Kidney (tissue), 14 donors: ENCODE measurements around the gene WLS. TPM values are rescaled to one million over a fixed set of nuclear protein-coding genes. Genes with fewer than 3 reads are reported as not detected.

Source experiments
- DNase-seq, 5 donors: peaks; one replicate each; pipeline ENCODE4 v3.0.0-alpha.2; 2013 to 2020
- FAIRE-seq: peaks from 2 replicates; lab custom pipeline; 2012; peaks lifted over from hg19 to GRCh38; lab: Jason Lieb, UNC
- H3K27ac ChIP-seq, 2 donors: one replicate each; pipeline ENCODE4 v1.7.0; 2013; ENCODE audit warnings: low read depth in 2 of 2, low read length in 2 of 2, inconsistent platforms in 1 of 2
- H3K27me3 ChIP-seq: one replicate; pipeline ENCODE4 v1.7.1; 2013; ENCODE audit warnings: low read length, inconsistent platforms; ENCODE audit not compliant: control insufficient read depth, insufficient read depth
- H3K36me3 ChIP-seq, 3 donors: one replicate each; pipeline versions ENCODE4 v1.7.0 to v1.7.1; 2013; ENCODE audit warnings: low read length in 3 of 3, control low read depth in 1 of 3, inconsistent platforms in 1 of 3; ENCODE audit not compliant: insufficient read depth in 3 of 3, control insufficient read depth in 2 of 3
- H3K4me1 ChIP-seq, 3 donors: one replicate each; pipeline versions ENCODE4 v1.7.0 to v1.7.1; 2013; ENCODE audit warnings: low read length in 3 of 3, inconsistent platforms in 1 of 3, low read depth in 1 of 3; ENCODE audit not compliant: control insufficient read depth in 2 of 3, insufficient read depth in 2 of 3
- H3K4me3 ChIP-seq, 3 donors: one replicate each; pipeline versions ENCODE4 v1.7.0 to v1.8.1; 2013; ENCODE audit warnings: low read length in 3 of 3, control low read depth in 1 of 3, inconsistent platforms in 1 of 3
- H3K9ac ChIP-seq, 3 donors: one replicate each; pipeline versions ENCODE4 v1.7.0 to v1.7.1; 2013; ENCODE audit warnings: low read length in 3 of 3, control low read depth in 1 of 3, inconsistent platforms in 1 of 3
- H3K9me3 ChIP-seq, 3 donors: one replicate each; pipeline versions ENCODE4 v1.7.0 to v1.7.1; 2013; ENCODE audit warnings: low read length in 3 of 3, control low read depth in 1 of 3, inconsistent platforms in 1 of 3; ENCODE audit not compliant: control insufficient read depth in 2 of 3, insufficient read depth in 1 of 3
- intact Hi-C: fragments of 100-400 bp; cut with DNase I; formaldehyde crosslinking; loops from one replicate; pipeline ENCODE4 v1.11.1; 2022
- polyA plus RNA-seq: library from polyadenylated mRNA; stranded (reverse); fragments of 350-450 nt; fragmentation: Illumina TruSeq; extraction: RNeasy Lipid Tissue Mini Kit (QIAGEN cat#74804); gene quantifications from one replicate; pipeline ENCODE4 v1.2.3, GENCODE V29; 2014; ENCODE audit warnings: low read depth, low replicate concordance; ENCODE audit not compliant: insufficient read depth
- total RNA-seq: library from RNA; stranded (reverse); fragmentation: NEBNext Ultra II Directional; extraction: Animal tissue kit (Norgen Biotek cat#: 25700); gene quantifications from one replicate; pipeline ENCODE4 v1.2.1, GENCODE V29; 2021
- TF ChIP-seq, protein P1 (sequence below): IDR thresholded peaks from 3 replicates; pipeline ENCODE4 v1.5.1; 2012; ENCODE audit warnings: mild to moderate bottlenecking, moderate library complexity, borderline replicate concordance; ENCODE audit not compliant: insufficient read depth; ENCODE audit errors: extremely low read depth
- donor health status: control.
- donor health status: control.
- donor health status: control.
- donor health status: control.
- donor health status: control.
- donor health status: DM: yes; HTN: yes; CAD: no.
- donor health status: Normal renal cell carcinoma (clear cell type).

Gene WLS
- total and polyA plus RNA-seq, 2 donors from 2014 or later, result 92.3 to 147 TPM

DNA sequence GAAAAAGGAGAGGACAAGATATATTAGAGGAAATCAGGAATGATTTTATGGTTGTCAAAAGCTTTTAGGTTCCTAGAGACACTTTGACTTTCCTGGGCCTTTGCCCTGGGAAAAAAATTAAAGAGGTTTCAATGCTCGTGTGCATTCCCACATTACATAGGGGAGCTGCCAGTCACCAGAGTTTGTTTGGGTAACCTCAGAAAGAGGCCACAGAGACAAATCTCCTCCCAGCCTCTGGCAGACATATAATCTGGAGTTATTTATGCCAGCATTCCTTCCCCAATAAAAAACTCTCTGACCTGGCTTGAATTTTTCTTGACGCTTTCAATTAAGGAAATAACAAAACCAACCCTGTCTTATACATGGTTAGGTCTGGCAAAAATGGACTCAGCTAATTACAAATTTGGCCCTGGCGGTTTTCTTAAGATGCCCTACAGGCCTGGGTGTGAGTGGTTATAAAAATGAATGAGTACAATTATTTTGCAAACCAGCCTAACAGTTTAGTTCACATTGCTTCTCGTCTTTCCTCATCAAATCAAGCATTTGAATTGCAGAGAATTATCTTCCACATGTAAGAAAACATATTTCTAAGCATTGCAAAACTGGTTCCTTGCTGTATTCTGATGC lies 63.7 kb downstream of the WLS start:
- intact Hi-C loops, result no loop called here
- Histone ChIP-seq H3K4me3 (no peak overlapping the region), H3K27me3 (no peaks in the 10 kb centered on the region), H3K4me1 (peaks cover 0 to 24% (median 10%) of the 10 kb centered on the region in 3 donors), H3K36me3 (no peaks in the 10 kb centered on the region), H3K27ac (no peak overlapping the region), H3K9ac (no peak overlapping the region), H3K9me3 (no peaks in the 10 kb centered on the region)
- TF ChIP-seq, protein P1, sequence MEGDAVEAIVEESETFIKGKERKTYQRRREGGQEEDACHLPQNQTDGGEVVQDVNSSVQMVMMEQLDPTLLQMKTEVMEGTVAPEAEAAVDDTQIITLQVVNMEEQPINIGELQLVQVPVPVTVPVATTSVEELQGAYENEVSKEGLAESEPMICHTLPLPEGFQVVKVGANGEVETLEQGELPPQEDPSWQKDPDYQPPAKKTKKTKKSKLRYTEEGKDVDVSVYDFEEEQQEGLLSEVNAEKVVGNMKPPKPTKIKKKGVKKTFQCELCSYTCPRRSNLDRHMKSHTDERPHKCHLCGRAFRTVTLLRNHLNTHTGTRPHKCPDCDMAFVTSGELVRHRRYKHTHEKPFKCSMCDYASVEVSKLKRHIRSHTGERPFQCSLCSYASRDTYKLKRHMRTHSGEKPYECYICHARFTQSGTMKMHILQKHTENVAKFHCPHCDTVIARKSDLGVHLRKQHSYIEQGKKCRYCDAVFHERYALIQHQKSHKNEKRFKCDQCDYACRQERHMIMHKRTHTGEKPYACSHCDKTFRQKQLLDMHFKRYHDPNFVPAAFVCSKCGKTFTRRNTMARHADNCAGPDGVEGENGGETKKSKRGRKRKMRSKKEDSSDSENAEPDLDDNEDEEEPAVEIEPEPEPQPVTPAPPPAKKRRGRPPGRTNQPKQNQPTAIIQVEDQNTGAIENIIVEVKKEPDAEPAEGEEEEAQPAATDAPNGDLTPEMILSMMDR, result no peak
- FAIRE-seq (no peak), DNase-seq (peak in 2 of 5 donors; percentile 18 to 43)

DNA sequence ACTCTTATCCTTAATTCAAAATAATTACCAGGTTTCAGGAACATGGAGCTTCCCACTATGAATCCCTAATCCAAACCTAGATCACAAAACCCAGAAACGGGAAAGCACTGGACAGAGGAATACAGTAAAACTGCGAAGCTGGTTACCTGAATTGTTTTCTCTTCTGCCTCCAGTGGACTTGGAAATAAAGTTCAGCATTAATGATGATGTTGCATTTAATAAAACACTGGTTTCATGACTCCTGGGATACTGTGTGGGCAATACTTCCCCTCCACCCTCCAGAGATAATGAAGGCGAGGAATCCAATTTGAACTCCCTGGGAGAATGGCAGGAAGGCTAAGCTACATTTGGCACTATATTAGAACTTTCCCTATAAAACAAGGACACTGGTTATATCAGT lies 65.1 kb downstream of the WLS start:
- TF ChIP-seq, protein P1, result no peak
- FAIRE-seq (no peak), DNase-seq (no peak)
- Histone ChIP-seq H3K4me3 (no peak overlapping the region), H3K9me3 (no peaks in the 10 kb centered on the region), H3K9ac (no peak overlapping the region), H3K4me1 (peaks cover 0 to 21% (median 6%) of the 10 kb centered on the region in 3 donors), H3K36me3 (no peaks in the 10 kb centered on the region), H3K27me3 (no peaks in the 10 kb centered on the region), H3K27ac (peak overlapping the region in 1 of 2 donors; percentile 14)
- intact Hi-C loops, result no loop called here

DNA sequence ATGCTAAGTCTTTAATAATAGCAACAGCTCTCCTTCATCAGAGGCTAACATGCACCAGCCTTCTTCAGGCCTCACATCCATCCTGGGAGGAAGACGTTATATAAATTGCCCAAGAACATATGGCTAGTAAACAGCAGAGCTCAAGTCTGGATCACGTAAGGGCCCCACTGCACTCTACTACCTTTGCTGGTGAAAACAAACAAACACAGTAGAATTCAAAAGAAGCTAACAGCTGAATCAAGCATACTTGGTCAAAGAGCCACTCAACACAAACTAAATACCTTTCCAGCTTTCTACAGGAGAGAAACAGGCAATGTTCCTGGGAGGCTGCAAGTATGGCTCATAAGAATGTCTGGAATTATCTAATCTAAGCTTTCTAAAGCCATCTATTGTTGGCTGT lies 66.0 kb downstream of the WLS start:
- Histone ChIP-seq H3K27ac (no peak overlapping the region), H3K36me3 (peaks cover 0 to 2% (median 0%) of the 10 kb centered on the region in 3 donors), H3K9ac (no peak overlapping the region), H3K4me3 (no peak overlapping the region), H3K9me3 (no peaks in the 10 kb centered on the region), H3K27me3 (no peaks in the 10 kb centered on the region), H3K4me1 (peaks cover 0 to 21% (median 6%) of the 10 kb centered on the region in 3 donors)
- TF ChIP-seq, protein P1, result no peak
- DNase-seq, result no peak
- no peak for FAIRE-seq
- intact Hi-C loops, result no loop called here

DNA sequence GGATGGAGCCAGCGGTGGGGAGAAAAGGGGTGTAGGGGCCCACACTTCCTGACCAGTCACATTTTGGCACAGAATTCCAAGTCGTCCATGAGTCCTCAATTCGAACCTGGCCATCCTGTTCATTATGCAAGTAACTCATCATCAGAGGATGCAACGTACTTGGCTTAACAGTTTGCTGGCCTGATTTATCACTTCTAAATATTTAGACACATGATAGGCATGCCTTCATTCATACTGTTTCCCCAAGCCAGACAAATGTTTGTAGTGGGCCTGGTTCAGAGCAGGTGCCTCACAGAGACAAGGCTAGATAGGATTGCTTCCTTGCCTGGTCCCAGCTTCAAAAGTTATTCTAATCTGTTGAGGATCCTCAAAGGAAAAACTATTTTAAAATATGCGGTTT lies 66.7 kb downstream of the WLS start:
- DNase-seq (no peak), FAIRE-seq (no peak)
- Histone ChIP-seq H3K9me3 (no peaks in the 10 kb centered on the region), H3K27ac (no peak overlapping the region), H3K36me3 (peaks cover 0 to 2% (median 0%) of the 10 kb centered on the region in 3 donors), H3K4me1 (peaks cover 0 to 21% (median 6%) of the 10 kb centered on the region in 3 donors), H3K27me3 (no peaks in the 10 kb centered on the region), H3K9ac (no peak overlapping the region), H3K4me3 (no peak overlapping the region)
- intact Hi-C loops, result no loop called here
- TF ChIP-seq, protein P1, result no peak
